GM12878 (cell line): Measurements from ENCODE around the gene GPC6.

Experiments
- CTCF ChIP-seq, 3 experiments: IDR thresholded peaks in 2 of 3; conservative IDR thresholded peaks in 1 of 3; 2 replicates each; pipeline ENCODE4 v1.5.1; 2011; ENCODE audit warnings: low read depth in 3 of 3, low read length in 3 of 3, mild to moderate bottlenecking in 3 of 3, control low read depth in 2 of 3, moderate library complexity in 2 of 3, inconsistent platforms in 1 of 3, mixed read lengths in 1 of 3; ENCODE audit not compliant: control insufficient read depth in 2 of 3, insufficient read depth in 1 of 3; ENCODE audit errors: extremely low read depth in 1 of 3
- JUND ChIP-seq: IDR thresholded peaks from 2 replicates; pipeline ENCODE4 v1.6.1; 2012; ENCODE audit warnings: low read depth, mild to moderate bottlenecking, low read length, improper control_type of control experiment, moderate library complexity
- MAX ChIP-seq: IDR thresholded peaks from 2 replicates; pipeline ENCODE4 v1.6.1; 2012; ENCODE audit warnings: low read depth, low read length, improper control_type of control experiment
- RFX5 ChIP-seq: IDR thresholded peaks from 2 replicates; pipeline ENCODE4 v1.6.1; 2011; ENCODE audit warnings: low read depth, low read length, improper control_type of control experiment
- SMC3 ChIP-seq: IDR thresholded peaks from 2 replicates; pipeline ENCODE4 v1.6.1; 2011; ENCODE audit warnings: low read length, improper control_type of control experiment, borderline replicate concordance
- SRF ChIP-seq, 2 experiments: IDR thresholded peaks; 2 replicates each; pipeline ENCODE4 v1.6.1; 2011; ENCODE audit warnings: low read depth in 2 of 2, low read length in 2 of 2, mild to moderate bottlenecking in 1 of 2, moderate library complexity in 1 of 2
- USF2 ChIP-seq: IDR thresholded peaks from 2 replicates; pipeline ENCODE4 v1.6.1; 2011; ENCODE audit warnings: low read depth, low read length, improper control_type of control experiment, borderline replicate concordance

GRCh38 chr13:93515267-93515666, 288.7 kb downstream of the GPC6 start:
- TF ChIP-seq SMC3 (no peak), SRF (IDR thresholded peaks at IDR 0.05; ENCODE audit: low read depth in 2 of 2, low read length in 2 of 2) (no peak), CTCF (IDR thresholded peaks at IDR 0.05 in 2 of 3, conservative IDR thresholded peaks at IDR 0.05 in 1 of 3; ENCODE audit: control insufficient read depth in 2 of 3, extremely low read depth in 1 of 3, insufficient read depth in 1 of 3, low read depth in 3 of 3, low read length in 3 of 3) (no peak), USF2 (no peak), RFX5 (no peak), MAX (no peak), JUND (no peak)
